Muscle of arm (tissue), 12 donors: ENCODE results near the gene SETD1B. TPM values are rescaled to one million over a fixed set of nuclear protein-coding genes. Genes with fewer than 3 reads are reported as not detected.

ENCODE experiments used
- DNase-seq: peaks from one replicate; pipeline ENCODE4 v3.0.0-alpha.2; 2013
- polyA plus RNA-seq, 12 donors: library from polyadenylated mRNA; unstranded; fragments of 120-200 nt; gene quantifications; one replicate each; pipeline ENCODE4 v1.2.1, GENCODE V29; 2013; ENCODE audit not compliant: insufficient read length in 12 of 12

The SETD1B gene
- polyA plus RNA-seq, 12 donors: 6.7 to 20.2 (median 8.1) TPM; not detected in 1

- DNase-seq: peak; percentile 95
These were observed 8.5 kb upstream of the SETD1B start for GRCh38 chr12:121795034-121795968.

GRCh38 chr12:121796855-121797751, 6.7 kb upstream of the SETD1B start:
- DNase-seq: no peak

- no peak for DNase-seq
These were observed 5.6 kb upstream of the SETD1B start for GRCh38 chr12:121797937-121798786.

- no peak for DNase-seq
These were observed 5.0 kb upstream of the SETD1B start for GRCh38 chr12:121798787-121799155.

GRCh38 chr12:121799156-121799841, 4.5 kb upstream of the SETD1B start:
- DNase-seq: no peak

- DNase-seq: peak; percentile 73
These were observed 3.7 kb upstream of the SETD1B start for GRCh38 chr12:121799842-121800693.

GRCh38 chr12:121800694-121801594, 2.9 kb upstream of the SETD1B start:
- DNase-seq: peak; percentile 79

GRCh38 chr12:121801595-121802484, 2.0 kb upstream of the SETD1B start:
- no peak for DNase-seq

GRCh38 chr12:121802485-121802842, 1.3 kb upstream of the SETD1B start:
- DNase-seq: no peak

GRCh38 chr12:121802843-121803698, 738 bp upstream of the SETD1B start:
- DNase-seq: peak; percentile 96

- no peak for DNase-seq
These were observed 755 bp downstream of the SETD1B start for GRCh38 chr12:121804417-121805111.

- no peak for DNase-seq
These were observed 1.6 kb downstream of the SETD1B start for GRCh38 chr12:121805171-121806008.

GRCh38 chr12:121806009-121806545, 2.3 kb downstream of the SETD1B start:
- DNase-seq: no peak

GRCh38 chr12:121806546-121807423, 3.0 kb downstream of the SETD1B start:
- no peak for DNase-seq
